Body of pancreas (tissue), 4 donors: ENCODE data around the gene SYT11.

Source experiments
- POLR2A ChIP-seq, 3 donors: fragments of 450-650 bp; IDR thresholded peaks; one replicate each; pipeline ENCODE4 v1.6.1; 2016; ENCODE audit warnings: antibody characterized with exemption in 3 of 3, mild to moderate bottlenecking in 2 of 3
- TF ChIP-seq, protein P1 (sequence below), 7 experiments: fragments of 450-650 bp in 4 of 7; fragments of 200-600 bp in 3 of 7; sonication (generic) in 3 of 7; IDR thresholded peaks; one replicate each; pipeline ENCODE4 v1.5.1; 2016 to 2019; ENCODE audit warnings: antibody characterized with exemption in 7 of 7

DNA sequence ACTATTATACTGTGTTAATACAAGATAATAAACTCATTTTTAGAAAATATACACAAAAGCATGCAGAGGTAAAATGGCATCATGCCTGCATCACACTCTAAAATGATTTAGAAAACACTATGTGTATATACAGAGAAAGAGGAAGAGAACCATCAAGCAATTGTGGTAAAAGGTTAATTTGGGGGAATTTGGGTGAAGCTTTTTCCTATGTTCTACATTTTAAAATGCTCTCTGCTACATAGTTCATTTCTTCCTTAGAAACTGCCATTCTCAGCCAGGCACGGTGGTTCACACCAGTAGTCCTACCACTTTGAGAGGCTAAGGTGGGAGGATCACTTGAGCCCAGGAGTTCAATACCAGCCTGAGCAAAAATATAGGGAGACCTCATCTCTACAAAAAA lies 46.5 kb upstream of the SYT11 start:
- TF ChIP-seq POLR2A (IDR thresholded peaks at IDR 0.05), result no peak
- TF ChIP-seq, protein P1, sequence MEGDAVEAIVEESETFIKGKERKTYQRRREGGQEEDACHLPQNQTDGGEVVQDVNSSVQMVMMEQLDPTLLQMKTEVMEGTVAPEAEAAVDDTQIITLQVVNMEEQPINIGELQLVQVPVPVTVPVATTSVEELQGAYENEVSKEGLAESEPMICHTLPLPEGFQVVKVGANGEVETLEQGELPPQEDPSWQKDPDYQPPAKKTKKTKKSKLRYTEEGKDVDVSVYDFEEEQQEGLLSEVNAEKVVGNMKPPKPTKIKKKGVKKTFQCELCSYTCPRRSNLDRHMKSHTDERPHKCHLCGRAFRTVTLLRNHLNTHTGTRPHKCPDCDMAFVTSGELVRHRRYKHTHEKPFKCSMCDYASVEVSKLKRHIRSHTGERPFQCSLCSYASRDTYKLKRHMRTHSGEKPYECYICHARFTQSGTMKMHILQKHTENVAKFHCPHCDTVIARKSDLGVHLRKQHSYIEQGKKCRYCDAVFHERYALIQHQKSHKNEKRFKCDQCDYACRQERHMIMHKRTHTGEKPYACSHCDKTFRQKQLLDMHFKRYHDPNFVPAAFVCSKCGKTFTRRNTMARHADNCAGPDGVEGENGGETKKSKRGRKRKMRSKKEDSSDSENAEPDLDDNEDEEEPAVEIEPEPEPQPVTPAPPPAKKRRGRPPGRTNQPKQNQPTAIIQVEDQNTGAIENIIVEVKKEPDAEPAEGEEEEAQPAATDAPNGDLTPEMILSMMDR (IDR thresholded peaks at IDR 0.05), result no peak
